Measurements from ENCODE around the gene SHISA6.

The SHISA6 gene

GRCh38 chr17:11330826-11331225 is 89.8 kb downstream of the SHISA6 start:
- H3K4me2 ChIP-seq (ENCODE audit: low read depth, low read length, poor library complexity, severe bottlenecking): no peak overlapping the region

DNA sequence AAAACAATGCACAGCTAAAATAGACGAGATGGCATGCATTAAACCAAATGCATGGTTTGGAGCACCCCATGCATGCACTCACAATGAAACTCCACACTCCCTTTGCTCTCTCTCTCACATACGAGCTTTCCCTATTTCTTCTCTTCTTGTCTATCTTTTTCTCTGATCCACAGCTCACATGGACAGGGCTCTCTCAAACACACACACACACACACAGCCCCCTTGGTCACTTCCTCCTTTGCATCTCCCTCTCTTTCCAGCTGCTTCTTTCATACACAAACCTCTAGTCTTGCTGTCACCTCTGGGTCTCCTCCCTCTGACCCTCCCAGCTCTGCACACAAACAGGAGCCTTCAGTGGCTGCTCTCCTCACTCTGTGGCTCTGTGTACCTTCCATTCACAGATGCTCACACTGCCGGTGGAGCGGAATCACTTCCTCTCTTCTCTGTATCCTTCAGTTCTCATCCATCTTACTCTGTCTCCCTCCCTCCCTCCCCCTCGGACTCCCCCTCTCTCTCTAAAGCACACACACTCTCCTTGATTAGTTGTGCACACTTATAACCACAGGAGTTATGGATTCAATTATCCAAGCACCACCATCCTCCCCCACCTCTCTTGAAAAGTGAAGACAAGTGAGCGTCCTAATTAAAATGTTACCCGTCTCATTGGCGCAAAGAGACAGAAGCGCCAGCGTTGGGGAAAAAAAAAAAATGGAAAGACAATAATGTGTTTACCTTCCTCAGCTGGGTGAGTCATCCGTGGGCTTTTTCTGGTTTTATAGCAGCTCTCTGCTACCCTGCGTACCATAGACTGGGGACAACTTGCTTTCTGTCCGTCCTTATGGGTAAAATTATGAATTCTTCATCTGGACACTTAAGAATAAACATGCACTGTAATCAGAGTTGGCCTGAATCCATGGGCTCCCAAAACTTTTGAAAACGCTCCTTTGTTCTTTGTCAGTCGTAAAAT is 90.8 kb downstream of the SHISA6 start:
- no peak overlapping the region for H3K27ac ChIP-seq (ENCODE audit: low read depth, low read length)
- H3K9ac ChIP-seq (ENCODE audit: low read length): no peak overlapping the region
- H3K27me3 ChIP-seq (ENCODE audit: low read length): no peaks in the 10 kb centered on the region
- TF ChIP-seq, protein P1, sequence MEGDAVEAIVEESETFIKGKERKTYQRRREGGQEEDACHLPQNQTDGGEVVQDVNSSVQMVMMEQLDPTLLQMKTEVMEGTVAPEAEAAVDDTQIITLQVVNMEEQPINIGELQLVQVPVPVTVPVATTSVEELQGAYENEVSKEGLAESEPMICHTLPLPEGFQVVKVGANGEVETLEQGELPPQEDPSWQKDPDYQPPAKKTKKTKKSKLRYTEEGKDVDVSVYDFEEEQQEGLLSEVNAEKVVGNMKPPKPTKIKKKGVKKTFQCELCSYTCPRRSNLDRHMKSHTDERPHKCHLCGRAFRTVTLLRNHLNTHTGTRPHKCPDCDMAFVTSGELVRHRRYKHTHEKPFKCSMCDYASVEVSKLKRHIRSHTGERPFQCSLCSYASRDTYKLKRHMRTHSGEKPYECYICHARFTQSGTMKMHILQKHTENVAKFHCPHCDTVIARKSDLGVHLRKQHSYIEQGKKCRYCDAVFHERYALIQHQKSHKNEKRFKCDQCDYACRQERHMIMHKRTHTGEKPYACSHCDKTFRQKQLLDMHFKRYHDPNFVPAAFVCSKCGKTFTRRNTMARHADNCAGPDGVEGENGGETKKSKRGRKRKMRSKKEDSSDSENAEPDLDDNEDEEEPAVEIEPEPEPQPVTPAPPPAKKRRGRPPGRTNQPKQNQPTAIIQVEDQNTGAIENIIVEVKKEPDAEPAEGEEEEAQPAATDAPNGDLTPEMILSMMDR (IDR thresholded peaks at IDR 0.05; ENCODE audit: insufficient read depth, low read length, poor library complexity, severe bottlenecking): no peak
- TF ChIP-seq EZH2phosphoT487 (conservative IDR thresholded peaks at IDR 0.05; ENCODE audit: low read length): no peak
- no peak overlapping the region for H3K4me2 ChIP-seq (ENCODE audit: low read depth, low read length, poor library complexity, severe bottlenecking)
- no peaks in the 10 kb centered on the region for H3K36me3 ChIP-seq (ENCODE audit: low read length)
- H4K20me1 ChIP-seq (ENCODE audit: low read depth, low read length): no peaks in the 10 kb centered on the region
- H3K4me3 ChIP-seq (ENCODE audit: insufficient read depth, low read length, poor library complexity, severe bottlenecking): no peak overlapping the region
- no peaks in the 10 kb centered on the region for H3K79me2 ChIP-seq (ENCODE audit: insufficient read depth, low read length)
- no peaks in the 10 kb centered on the region for H3K9me2 ChIP-seq (replicated peaks; ENCODE audit: insufficient read depth, low read length)
- H3F3A ChIP-seq (ENCODE audit: insufficient read depth): no peaks in the 10 kb centered on the region
- H3K9me3 ChIP-seq (ENCODE audit: insufficient read depth, low read length): no peaks in the 10 kb centered on the region
- H2AFZ ChIP-seq (ENCODE audit: low read depth, low read length, severe bottlenecking): no peak overlapping the region

More at GRCh38 chr17:11330826-11331225, 89.8 kb downstream of the SHISA6 start:
- H3F3A ChIP-seq (ENCODE audit: insufficient read depth): no peaks in the 10 kb centered on the region
- H2AFZ ChIP-seq (ENCODE audit: low read depth, low read length, severe bottlenecking): no peak overlapping the region
- H3K9me2 ChIP-seq (replicated peaks; ENCODE audit: insufficient read depth, low read length): no peaks in the 10 kb centered on the region
- no peaks in the 10 kb centered on the region for H3K27me3 ChIP-seq (ENCODE audit: low read length)
- no peaks in the 10 kb centered on the region for H3K36me3 ChIP-seq (ENCODE audit: low read length)
- H3K9me3 ChIP-seq (ENCODE audit: insufficient read depth, low read length): no peaks in the 10 kb centered on the region
- H3K9ac ChIP-seq (ENCODE audit: low read length): no peak overlapping the region
- H3K4me3 ChIP-seq (ENCODE audit: insufficient read depth, low read length, poor library complexity, severe bottlenecking): no peak overlapping the region
- H3K27ac ChIP-seq (ENCODE audit: low read depth, low read length): no peak overlapping the region
- TF ChIP-seq, protein P1 (IDR thresholded peaks at IDR 0.05; ENCODE audit: insufficient read depth, low read length, poor library complexity, severe bottlenecking): no peak
- no peak for TF ChIP-seq EZH2phosphoT487 (conservative IDR thresholded peaks at IDR 0.05; ENCODE audit: low read length)
- H4K20me1 ChIP-seq (ENCODE audit: low read depth, low read length): no peaks in the 10 kb centered on the region
- H3K79me2 ChIP-seq (ENCODE audit: insufficient read depth, low read length): no peaks in the 10 kb centered on the region

DNA sequence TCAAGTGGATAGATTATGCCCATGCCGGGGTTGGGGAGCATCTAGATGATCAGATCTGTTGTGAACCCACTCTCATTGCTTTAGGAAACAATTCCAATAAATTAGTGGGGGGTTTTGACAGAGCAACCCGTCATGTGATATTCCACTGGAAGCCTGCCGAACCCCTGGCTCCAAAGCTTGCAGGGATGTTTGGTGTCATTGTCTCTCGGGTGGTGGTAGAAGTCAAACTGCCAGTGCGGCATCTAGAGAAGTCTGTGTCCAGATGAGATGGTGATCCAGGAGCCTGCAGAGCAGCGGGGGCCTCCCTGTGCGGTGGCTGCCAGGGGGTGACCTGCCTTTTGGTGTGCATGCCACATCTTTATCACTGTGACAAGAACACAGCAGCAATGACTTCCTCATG is 91.7 kb downstream of the SHISA6 start:
- Histone ChIP-seq H3K4me3 (ENCODE audit: insufficient read depth, low read length, poor library complexity, severe bottlenecking) (no peak overlapping the region), H2AFZ (ENCODE audit: low read depth, low read length, severe bottlenecking) (no peak overlapping the region), H3K36me3 (ENCODE audit: low read length) (no peaks in the 10 kb centered on the region), H3K9ac (ENCODE audit: low read length) (no peak overlapping the region), H3K9me3 (ENCODE audit: insufficient read depth, low read length) (no peaks in the 10 kb centered on the region), H3K27ac (ENCODE audit: low read depth, low read length) (no peak overlapping the region), H3F3A (ENCODE audit: insufficient read depth) (no peaks in the 10 kb centered on the region), H3K27me3 (ENCODE audit: low read length) (no peaks in the 10 kb centered on the region), H3K4me2 (ENCODE audit: low read depth, low read length, poor library complexity, severe bottlenecking) (no peak overlapping the region), H3K9me2 (replicated peaks; ENCODE audit: insufficient read depth, low read length) (no peaks in the 10 kb centered on the region), H3K79me2 (ENCODE audit: insufficient read depth, low read length) (no peaks in the 10 kb centered on the region), H4K20me1 (ENCODE audit: low read depth, low read length) (no peaks in the 10 kb centered on the region)
- TF ChIP-seq, protein P1 (IDR thresholded peaks at IDR 0.05; ENCODE audit: insufficient read depth, low read length, poor library complexity, severe bottlenecking): no peak
- no peak for TF ChIP-seq EZH2phosphoT487 (conservative IDR thresholded peaks at IDR 0.05; ENCODE audit: low read length)

Data from SU-DHL-6 (cell line).